Natural killer cell (primary cell): ENCODE measurements around the gene TMEM255B. TPM values are rescaled to one million over a fixed set of nuclear protein-coding genes. Genes with fewer than 3 reads are reported as not detected.

Experiments used
- ATAC-seq, 3 donors: fragments of 150-1000 bp in 2 of 3; fragments of 200-7000 bp in 1 of 3; cut with Tn5 transposase; 1 replicate in 1 of 3; 2 replicates in 2 of 3; pipeline ENCODE4 v1.10.0; 2021; ENCODE audit warnings: mild to moderate bottlenecking in 2 of 3, moderate library complexity in 2 of 3
- DNase-seq, 2 donors: peaks; one replicate each; pipeline versions ENCODE4 v3.0.0 to v3.0.0-alpha.2; 2013 to 2021; ENCODE audit warnings: mixed read lengths in 1 of 2
- H3K27ac ChIP-seq: one replicate; pipeline ENCODE4 v1.5.1; 2013; ENCODE audit warnings: mild to moderate bottlenecking, low read length
- H3K27me3 ChIP-seq: one replicate; pipeline ENCODE4 v1.6.1; 2013; ENCODE audit warnings: low read length; ENCODE audit not compliant: control insufficient read depth, insufficient read depth
- H3K36me3 ChIP-seq: one replicate; pipeline ENCODE4 v1.6.1; 2013; ENCODE audit warnings: low read length; ENCODE audit not compliant: control insufficient read depth, insufficient read depth
- H3K4me1 ChIP-seq: one replicate; pipeline ENCODE4 v1.6.1; 2013; ENCODE audit warnings: low read length; ENCODE audit not compliant: control insufficient read depth, insufficient read depth
- H3K4me3 ChIP-seq: one replicate; pipeline ENCODE4 v1.5.1; 2013; ENCODE audit warnings: low read length
- H3K9me3 ChIP-seq: one replicate; pipeline ENCODE4 v1.6.1; 2013; ENCODE audit warnings: low read length; ENCODE audit not compliant: control insufficient read depth, insufficient read depth
- H3K27ac Mint-ChIP-seq, 2 donors: one replicate each; pipeline ENCODE4 v1.8.0; 2022; ENCODE audit warnings: mild to moderate bottlenecking in 2 of 2, mixed read lengths in 2 of 2, moderate library complexity in 1 of 2
- H3K27me3 Mint-ChIP-seq, 2 donors: one replicate each; pipeline ENCODE4 v1.8.0; 2022; ENCODE audit warnings: low read depth in 2 of 2, mixed read lengths in 2 of 2
- H3K36me3 Mint-ChIP-seq: one replicate; pipeline ENCODE4 v1.8.0; 2022; ENCODE audit warnings: mixed read lengths
- H3K4me1 Mint-ChIP-seq, 2 donors: one replicate each; pipeline ENCODE4 v1.8.0; 2022; ENCODE audit warnings: mixed read lengths in 2 of 2
- H3K4me3 Mint-ChIP-seq: one replicate; pipeline ENCODE4 v1.8.0; 2022; ENCODE audit warnings: mild to moderate bottlenecking, moderate library complexity, mixed read lengths
- H3K9me3 Mint-ChIP-seq, 2 donors: one replicate each; pipeline ENCODE4 v1.8.0; 2022; ENCODE audit warnings: mixed read lengths in 2 of 2
- WGBS: methylation state at CpG from one replicate; pipeline ENCODE4 v1.1.7; 2013; ENCODE audit warnings: missing lambda C conversion rate; ENCODE audit not compliant: insufficient coverage; 5-methylcytosine and 5-hydroxymethylcytosine counted together
- intact Hi-C: fragments of 100-400 bp; cut with micrococcal nuclease; formaldehyde crosslinking; loops from one replicate; pipeline ENCODE4 v1.14.2; 2022
- total RNA-seq, 4 donors: library from RNA; stranded (reverse); fragments of 120-200 nt in 1 of 4; gene quantifications; one replicate each; pipeline versions ENCODE4 v1.2.3 to v1.2.4, GENCODE V29; 2013 to 2022
- TF ChIP-seq, protein P1 (sequence below): fragments of 200-600 bp; IDR thresholded peaks from one replicate; pipeline ENCODE4 v1.8.0; 2022; ENCODE audit warnings: antibody characterized with exemption

TMEM255B gene
- total RNA-seq, 3 donors from 2014 or later (not counting 1 experiment from before 2014, with no cell fraction given): 0.38 to 3.0 (median 1.0) TPM

DNA sequence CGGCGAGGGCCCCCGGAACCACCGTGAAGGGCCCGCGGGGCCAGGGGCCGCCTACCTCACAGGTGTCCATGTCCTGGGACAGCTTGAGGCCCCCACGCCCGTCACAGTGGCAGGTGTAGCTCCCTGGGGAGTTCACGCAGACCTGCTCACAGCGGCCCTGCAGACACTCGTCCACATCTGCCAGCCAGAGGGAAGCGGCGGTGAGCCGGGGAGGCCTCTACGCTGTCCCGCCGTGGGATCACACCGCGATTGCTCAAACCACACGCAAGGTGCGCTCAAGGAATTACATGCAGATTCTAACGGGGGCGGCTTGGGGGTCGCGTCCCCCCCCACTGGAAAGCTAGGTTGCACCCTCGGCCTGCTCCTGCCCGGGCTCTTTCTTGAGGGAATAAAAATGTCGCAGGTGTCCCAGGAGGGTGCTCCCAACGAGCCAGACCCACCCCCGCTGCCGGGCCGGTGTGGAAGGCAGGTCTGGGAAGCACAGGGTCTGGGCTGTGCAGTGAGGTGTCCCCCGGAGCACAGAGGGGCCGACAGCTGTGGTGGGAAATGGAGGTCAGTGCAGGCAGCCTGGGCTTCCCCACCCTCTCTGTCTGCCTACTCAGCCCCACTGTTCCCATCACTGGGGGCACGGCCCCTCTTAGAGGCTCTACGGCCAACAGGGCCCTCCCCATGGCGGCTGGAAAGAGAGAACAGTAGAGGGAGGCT, 75.6 kb downstream of the TMEM255B start:
- no peak overlapping the region for H3K27ac ChIP-seq
- no peak overlapping the region for H3K27ac Mint-ChIP-seq
- H3K4me1 Mint-ChIP-seq: peaks cover 0 to 6% of the 10 kb centered on the region in 2 donors
- TF ChIP-seq, protein P1, sequence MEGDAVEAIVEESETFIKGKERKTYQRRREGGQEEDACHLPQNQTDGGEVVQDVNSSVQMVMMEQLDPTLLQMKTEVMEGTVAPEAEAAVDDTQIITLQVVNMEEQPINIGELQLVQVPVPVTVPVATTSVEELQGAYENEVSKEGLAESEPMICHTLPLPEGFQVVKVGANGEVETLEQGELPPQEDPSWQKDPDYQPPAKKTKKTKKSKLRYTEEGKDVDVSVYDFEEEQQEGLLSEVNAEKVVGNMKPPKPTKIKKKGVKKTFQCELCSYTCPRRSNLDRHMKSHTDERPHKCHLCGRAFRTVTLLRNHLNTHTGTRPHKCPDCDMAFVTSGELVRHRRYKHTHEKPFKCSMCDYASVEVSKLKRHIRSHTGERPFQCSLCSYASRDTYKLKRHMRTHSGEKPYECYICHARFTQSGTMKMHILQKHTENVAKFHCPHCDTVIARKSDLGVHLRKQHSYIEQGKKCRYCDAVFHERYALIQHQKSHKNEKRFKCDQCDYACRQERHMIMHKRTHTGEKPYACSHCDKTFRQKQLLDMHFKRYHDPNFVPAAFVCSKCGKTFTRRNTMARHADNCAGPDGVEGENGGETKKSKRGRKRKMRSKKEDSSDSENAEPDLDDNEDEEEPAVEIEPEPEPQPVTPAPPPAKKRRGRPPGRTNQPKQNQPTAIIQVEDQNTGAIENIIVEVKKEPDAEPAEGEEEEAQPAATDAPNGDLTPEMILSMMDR: no peak
- peaks cover 0 to 10% of the 10 kb centered on the region in 2 donors for H3K27me3 Mint-ChIP-seq
- H3K9me3 Mint-ChIP-seq: no peaks in the 10 kb centered on the region
- H3K4me3 Mint-ChIP-seq: no peak overlapping the region
- ATAC-seq (no peak), DNase-seq (no peak)
- no peaks in the 10 kb centered on the region for H3K9me3 ChIP-seq
- WGBS: 93% methylated on average over 38 of the region's 38 CpGs
- intact Hi-C loops: no loop called here
- no peaks in the 10 kb centered on the region for H3K36me3 ChIP-seq
- H3K4me1 ChIP-seq: no peaks in the 10 kb centered on the region
- no peaks in the 10 kb centered on the region for H3K27me3 ChIP-seq
- no peaks in the 10 kb centered on the region for H3K36me3 Mint-ChIP-seq
- H3K4me3 ChIP-seq: no peak overlapping the region

DNA sequence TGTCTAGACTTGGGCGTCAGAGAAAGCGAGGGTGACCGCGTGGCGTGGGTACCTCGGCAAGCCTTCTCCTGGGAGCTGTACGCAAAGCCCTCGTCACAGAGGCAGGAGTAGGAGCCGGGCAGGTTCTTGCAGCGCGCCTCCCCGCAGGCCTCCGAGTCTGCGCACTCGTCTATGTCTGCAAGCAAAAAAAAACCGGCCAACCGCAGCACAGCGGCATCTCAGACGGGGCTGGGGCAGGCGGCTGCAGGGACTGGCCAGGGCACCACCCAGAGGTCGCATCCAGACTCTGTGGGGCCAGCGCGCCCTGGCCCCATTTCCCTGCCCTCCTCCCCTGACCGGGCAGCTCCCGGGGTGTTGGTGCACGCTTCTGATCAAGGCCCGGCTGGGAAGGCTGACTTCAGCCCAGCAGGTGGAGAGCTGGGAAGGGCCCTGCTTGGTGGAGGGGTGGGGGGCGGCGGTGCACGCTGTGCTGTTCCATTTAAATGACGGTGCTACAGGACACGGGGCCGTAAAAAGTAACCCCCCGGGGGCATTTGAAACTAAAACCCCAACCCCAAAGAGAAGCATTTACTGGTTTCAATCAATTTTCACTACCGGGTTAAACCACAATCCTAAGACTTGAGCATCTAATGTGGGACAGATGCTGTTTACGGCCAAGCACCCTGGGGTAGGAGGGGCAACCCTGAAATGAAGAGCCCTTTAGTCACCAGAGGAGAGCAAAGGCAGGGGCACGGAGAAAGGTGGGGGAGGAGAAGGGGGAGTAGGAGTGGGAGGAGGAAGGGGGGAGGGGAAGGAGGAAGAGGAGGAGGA, 76.6 kb downstream of the TMEM255B start:
- intact Hi-C loops: no loop called here
- no peak for DNase-seq
- no peaks in the 10 kb centered on the region for H3K27me3 ChIP-seq
- no peaks in the 10 kb centered on the region for H3K9me3 Mint-ChIP-seq
- H3K27me3 Mint-ChIP-seq: peaks cover 0 to 10% of the 10 kb centered on the region in 2 donors
- no peaks in the 10 kb centered on the region for H3K9me3 ChIP-seq
- no peak for ATAC-seq
- no peak overlapping the region for H3K4me3 Mint-ChIP-seq
- TF ChIP-seq, protein P1: no peak
- no peaks in the 10 kb centered on the region for H3K36me3 Mint-ChIP-seq
- H3K27ac Mint-ChIP-seq: no peak overlapping the region
- peaks cover 0 to 6% of the 10 kb centered on the region in 2 donors for H3K4me1 Mint-ChIP-seq
- WGBS: 92% methylated on average over 34 of the region's 37 CpGs
- H3K4me1 ChIP-seq: peaks cover 7% of the 10 kb centered on the region
- H3K27ac ChIP-seq: no peak overlapping the region
- H3K36me3 ChIP-seq: no peaks in the 10 kb centered on the region
- H3K4me3 ChIP-seq: no peak overlapping the region

DNA sequence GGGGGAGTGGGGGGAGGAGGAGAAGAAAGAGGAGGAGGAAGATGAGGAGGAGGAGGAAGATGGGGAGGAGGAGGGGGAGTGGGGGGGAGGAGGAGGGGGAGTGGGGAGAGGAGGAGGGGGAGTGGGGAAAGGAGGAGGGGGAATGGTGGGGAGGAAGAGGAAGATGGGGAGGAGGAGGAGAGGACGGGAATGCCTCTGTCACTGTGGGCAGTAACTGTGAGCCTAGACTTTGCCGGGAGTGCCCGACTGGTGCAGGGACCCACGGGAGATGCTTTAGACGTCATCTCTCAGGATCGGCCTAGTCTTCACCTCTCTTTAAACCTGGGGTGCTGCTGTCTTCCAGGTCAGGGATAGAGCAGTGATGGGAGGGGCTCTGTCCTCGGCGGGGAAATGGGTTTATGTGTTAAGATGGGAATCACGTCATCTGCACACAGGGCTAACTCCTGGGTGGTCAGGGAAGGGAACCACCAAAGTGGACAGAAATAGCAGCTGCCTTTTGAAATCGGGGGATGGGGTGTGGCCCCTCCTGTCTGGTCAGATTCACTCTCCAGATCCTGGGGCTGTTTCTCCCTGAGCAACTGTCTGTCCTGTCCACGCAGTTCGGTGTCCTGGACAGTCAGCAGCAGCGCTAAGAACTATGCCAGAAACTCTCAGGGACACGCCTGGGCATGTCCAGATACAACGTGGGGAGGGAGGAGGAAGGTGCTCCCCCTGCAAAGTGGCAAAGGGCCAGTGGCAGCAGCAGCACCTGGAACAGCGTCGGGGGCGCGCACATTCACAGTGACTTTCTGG, 77.9 kb downstream of the TMEM255B start:
- peaks cover 8% of the 10 kb centered on the region for H3K9me3 ChIP-seq

More for the DNA sequence above, 77.9 kb downstream of the TMEM255B start:
- Mint-ChIP-seq H3K27me3 (peaks cover 0 to 11% of the 10 kb centered on the region in 2 donors), H3K4me1 (peaks cover 8 to 16% of the 10 kb centered on the region in 2 donors), H3K27ac (no peak overlapping the region), H3K9me3 (no peaks in the 10 kb centered on the region), H3K36me3 (no peaks in the 10 kb centered on the region), H3K4me3 (no peak overlapping the region)
- ATAC-seq (no peak), DNase-seq (no peak)
- no peak overlapping the region for H3K4me3 ChIP-seq
- intact Hi-C loops: no loop called here
- H3K27me3 ChIP-seq: no peaks in the 10 kb centered on the region
- no peak overlapping the region for H3K27ac ChIP-seq
- peaks cover 20% of the 10 kb centered on the region for H3K4me1 ChIP-seq
- WGBS: 85% methylated on average over 19 of the region's 19 CpGs
- TF ChIP-seq, protein P1: no peak
- no peaks in the 10 kb centered on the region for H3K36me3 ChIP-seq
